ENCODE measurements around the gene C9orf50. TPM values are rescaled to one million over a fixed set of nuclear protein-coding genes. Genes with fewer than 3 reads are reported as not detected.

The C9orf50 gene
- total and polyA plus RNA-seq, 2 donors (not counting 1 experiment from before 2014, with no cell fraction given) = not detected

GRCh38 chr9:129650680-129651235 is 29.9 kb upstream of the C9orf50 start:
- CTCF ChIA-PET = interaction anchor here (1.2 kb wide), 1 partner anchor 11 kb away, joined by 3 read pairs; no protein-coding TSS in a partner anchor
- no peaks in the 10 kb centered on the region for H3K4me1 ChIP-seq (ENCODE audit: control insufficient read depth in 2 of 2, insufficient read depth in 2 of 2, low read length in 2 of 2)
- Mint-ChIP-seq H3K4me1 (no peaks in the 10 kb centered on the region), H3K9me3 (ENCODE audit: insufficient read depth) (no peaks in the 10 kb centered on the region), H3K27me3 (peaks cover 19% of the 10 kb centered on the region), H3K27ac (no peak overlapping the region), H3K4me3 (no peak overlapping the region)
- no peaks in the 10 kb centered on the region for H3K36me3 ChIP-seq (replicated peaks in 1 of 2; ENCODE audit: control extremely low read depth in 1 of 2, control insufficient read depth in 1 of 2, extremely low read depth in 1 of 2, insufficient read depth in 2 of 2, low read length in 1 of 2)
- ATAC-seq (ENCODE audit: low read depth) (no peak), DNase-seq (no peak)
- peaks cover 0 to 5% (median 0%) of the 10 kb centered on the region in 3 donors for H3K9me3 ChIP-seq (ENCODE audit: control extremely low read depth in 1 of 3, control insufficient read depth in 2 of 3, insufficient read depth in 1 of 3, low read length in 2 of 3)
- H3K4me3 ChIP-seq (ENCODE audit: control extremely low read depth in 1 of 5, extremely low read depth in 1 of 5, insufficient read depth in 1 of 5, low read depth in 2 of 5, low read length in 4 of 5) = no peak overlapping the region
- H3K27me3 ChIP-seq (replicated peaks in 1 of 4; ENCODE audit: control extremely low read depth in 1 of 4, control insufficient read depth in 3 of 4, insufficient read depth in 4 of 4, low read length in 3 of 4) = no peaks in the 10 kb centered on the region
- POLR2A ChIA-PET = no interaction called here
- H4K20me1 ChIP-seq (ENCODE audit: control insufficient read depth, insufficient read depth, low read length, poor library complexity, severe bottlenecking) = no peaks in the 10 kb centered on the region
- 89% methylated on average over 10 of the region's 10 CpGs for WGBS (ENCODE audit: insufficient coverage)
- no peak overlapping the region for H3K27ac ChIP-seq (ENCODE audit: low read length in 2 of 2)
- H2AFZ ChIP-seq (ENCODE audit: insufficient read depth, low read depth, low read length, poor library complexity, severe bottlenecking) = no peak overlapping the region
- no peak overlapping the region for H3K9ac ChIP-seq (ENCODE audit: low read length)
- no peaks in the 10 kb centered on the region for H3K79me2 ChIP-seq (ENCODE audit: control insufficient read depth, insufficient read depth, low read length)
- no peak for TF ChIP-seq CTCF (IDR thresholded peaks at IDR 0.05)
- no peak for TF ChIP-seq EZH2 (IDR thresholded peaks at IDR 0.05; ENCODE audit: borderline replicate concordance, insufficient read depth, low read depth, low read length, poor library complexity, severe bottlenecking)
- no peak overlapping the region for H3K4me2 ChIP-seq (replicated peaks; ENCODE audit: low read depth, low read length, poor library complexity, severe bottlenecking)
- intact Hi-C loops (cut with micrococcal nuclease) = no loop called here

GRCh38 chr9:129649726-129650679 is 29.1 kb upstream of the C9orf50 start:
- Mint-ChIP-seq H3K27me3 (peaks cover 17% of the 10 kb centered on the region), H3K9me3 (ENCODE audit: insufficient read depth) (no peaks in the 10 kb centered on the region), H3K27ac (no peak overlapping the region), H3K4me1 (no peaks in the 10 kb centered on the region), H3K4me3 (no peak overlapping the region)
- H3K79me2 ChIP-seq (ENCODE audit: control insufficient read depth, insufficient read depth, low read length) = no peaks in the 10 kb centered on the region
- no peaks in the 10 kb centered on the region for H3K4me1 ChIP-seq (ENCODE audit: control insufficient read depth in 2 of 2, insufficient read depth in 2 of 2, low read length in 2 of 2)
- no peak for ATAC-seq (ENCODE audit: low read depth)
- no peaks in the 10 kb centered on the region for H3K27me3 ChIP-seq (replicated peaks in 1 of 4; ENCODE audit: control extremely low read depth in 1 of 4, control insufficient read depth in 3 of 4, insufficient read depth in 4 of 4, low read length in 3 of 4)
- DNase-seq = no peak
- intact Hi-C loops (cut with micrococcal nuclease) = no loop called here
- peaks cover 0 to 5% (median 0%) of the 10 kb centered on the region in 3 donors for H3K9me3 ChIP-seq (ENCODE audit: control extremely low read depth in 1 of 3, control insufficient read depth in 2 of 3, insufficient read depth in 1 of 3, low read length in 2 of 3)
- 92% methylated on average over 12 of the region's 20 CpGs for WGBS (ENCODE audit: insufficient coverage)
- H3K27ac ChIP-seq (ENCODE audit: low read length in 2 of 2) = no peak overlapping the region
- no peaks in the 10 kb centered on the region for H3K36me3 ChIP-seq (replicated peaks in 1 of 2; ENCODE audit: control extremely low read depth in 1 of 2, control insufficient read depth in 1 of 2, extremely low read depth in 1 of 2, insufficient read depth in 2 of 2, low read length in 1 of 2)
- H3K4me2 ChIP-seq (replicated peaks; ENCODE audit: low read depth, low read length, poor library complexity, severe bottlenecking) = no peak overlapping the region
- no peak overlapping the region for H3K9ac ChIP-seq (ENCODE audit: low read length)
- no peak overlapping the region for H2AFZ ChIP-seq (ENCODE audit: insufficient read depth, low read depth, low read length, poor library complexity, severe bottlenecking)
- TF ChIP-seq EZH2 (IDR thresholded peaks at IDR 0.05; ENCODE audit: borderline replicate concordance, insufficient read depth, low read depth, low read length, poor library complexity, severe bottlenecking) (no peak), CTCF (IDR thresholded peaks at IDR 0.05) (no peak)
- H3K4me3 ChIP-seq (ENCODE audit: control extremely low read depth in 1 of 5, extremely low read depth in 1 of 5, insufficient read depth in 1 of 5, low read depth in 2 of 5, low read length in 4 of 5) = no peak overlapping the region
- ChIA-PET POLR2A (no interaction called here), CTCF (interaction anchor here (1.2 kb wide), 1 partner anchor 10 kb away, joined by 3 read pairs; no protein-coding TSS in a partner anchor)
- no peaks in the 10 kb centered on the region for H4K20me1 ChIP-seq (ENCODE audit: control insufficient read depth, insufficient read depth, low read length, poor library complexity, severe bottlenecking)

Data from B cell (primary cell).